MV-4-11 (cell line): ENCODE results near the gene UCP2.

Source experiments
- DNase-seq: peaks from one replicate; lab custom pipeline; 2025; lab: John Stamatoyannopoulos, UW

UCP2 gene

DNA sequence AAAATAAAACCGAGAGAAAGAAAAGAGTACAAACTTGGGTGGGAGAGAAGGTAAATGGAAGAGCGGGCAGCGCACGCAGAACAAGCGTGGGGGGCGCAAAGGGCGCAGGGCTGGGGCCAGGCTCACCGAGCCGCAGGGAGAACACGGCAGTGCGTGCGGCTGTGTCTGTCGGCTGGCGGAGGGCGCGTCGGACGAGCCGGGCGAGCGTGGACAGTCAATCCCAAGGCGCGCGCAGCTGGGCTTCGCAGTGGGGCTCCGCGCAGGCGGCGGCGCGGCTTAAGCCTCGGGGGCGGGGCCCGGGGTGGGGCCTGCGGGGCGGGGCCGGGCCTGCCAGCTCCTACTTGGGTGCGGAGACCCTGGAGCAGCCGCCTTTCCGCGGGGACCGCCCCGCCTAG, at the start of gene UCP2:
UCP2 (minus strand) TSS at position 249 of the 395 bp plus-strand sequence. CDS start 4,465 bp downstream, outside the sequence.
- peak; percentile 91 for DNase-seq

GRCh38 chr11:74030723-74031676, 48.4 kb upstream of the UCP2 start:
- no peak for DNase-seq

GRCh38 chr11:74025467-74026166, 43.0 kb upstream of the UCP2 start:
- peak; percentile 48 for DNase-seq

GRCh38 chr11:74024261-74025029, 41.8 kb upstream of the UCP2 start:
- DNase-seq, result peak; percentile 92

DNA sequence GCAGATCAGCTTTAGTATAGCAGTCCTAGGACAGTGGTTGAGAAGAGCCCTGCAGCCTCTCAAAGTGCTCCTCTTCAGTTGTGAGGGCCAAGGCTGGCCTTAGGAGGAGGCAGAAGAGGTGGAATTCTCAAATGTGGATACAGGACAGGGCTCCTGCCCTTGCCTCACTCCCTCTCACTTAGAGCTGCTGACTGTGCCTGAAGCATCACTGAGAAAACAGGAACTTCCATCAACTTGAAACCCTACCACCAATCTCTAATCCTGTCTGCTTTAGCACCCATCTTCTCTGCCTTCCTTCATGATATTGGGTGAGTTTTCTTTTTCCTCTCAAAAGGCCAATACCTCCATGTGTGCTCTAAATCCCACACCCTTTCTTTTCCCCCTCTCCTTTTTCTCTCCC, 40.6 kb upstream of the UCP2 start:
- DNase-seq, result peak; percentile 76

DNA sequence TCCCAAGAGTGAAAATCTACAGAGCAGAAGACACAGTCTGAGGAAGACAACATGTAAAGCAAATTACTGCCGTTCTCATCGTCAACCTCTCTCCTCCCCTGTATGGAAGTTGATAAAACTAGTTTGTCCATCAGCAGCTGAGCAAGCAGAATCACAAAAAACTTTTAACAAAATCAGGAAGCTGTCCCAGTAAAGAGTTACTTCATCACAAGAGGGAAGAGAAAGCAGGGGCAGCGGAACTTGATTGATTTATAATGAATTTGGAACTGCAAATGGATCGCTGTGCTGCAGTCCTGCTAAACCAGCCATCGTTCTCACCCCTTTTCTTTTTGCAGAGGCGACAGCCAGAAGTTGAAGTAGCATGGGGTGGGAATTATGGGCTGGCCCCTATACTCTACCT, 39.9 kb upstream of the UCP2 start:
- peak; percentile 87 for DNase-seq

GRCh38 chr11:74021998-74022397, 39.4 kb upstream of the UCP2 start:
- no peak for DNase-seq

DNA sequence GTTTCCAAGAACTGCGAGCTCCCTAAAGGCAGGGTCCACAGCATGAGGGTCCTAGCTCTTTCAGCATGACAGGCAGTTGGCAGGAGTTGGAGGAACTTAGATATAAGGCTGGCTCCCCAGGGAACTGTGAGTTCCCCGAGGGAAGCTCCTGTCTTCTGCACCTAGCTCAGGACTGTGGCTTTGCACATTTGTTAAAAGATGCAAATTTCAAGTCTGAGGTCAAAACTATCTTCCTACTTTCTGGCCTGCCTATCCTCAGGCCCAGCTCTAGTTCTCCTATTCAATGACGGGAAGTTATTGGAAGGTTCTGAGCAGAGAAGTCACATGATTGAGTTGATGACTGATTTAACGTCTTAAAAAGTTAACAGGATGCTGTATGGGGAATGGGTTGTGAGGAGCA, 37.9 kb upstream of the UCP2 start:
- peak; percentile 78 for DNase-seq

DNA sequence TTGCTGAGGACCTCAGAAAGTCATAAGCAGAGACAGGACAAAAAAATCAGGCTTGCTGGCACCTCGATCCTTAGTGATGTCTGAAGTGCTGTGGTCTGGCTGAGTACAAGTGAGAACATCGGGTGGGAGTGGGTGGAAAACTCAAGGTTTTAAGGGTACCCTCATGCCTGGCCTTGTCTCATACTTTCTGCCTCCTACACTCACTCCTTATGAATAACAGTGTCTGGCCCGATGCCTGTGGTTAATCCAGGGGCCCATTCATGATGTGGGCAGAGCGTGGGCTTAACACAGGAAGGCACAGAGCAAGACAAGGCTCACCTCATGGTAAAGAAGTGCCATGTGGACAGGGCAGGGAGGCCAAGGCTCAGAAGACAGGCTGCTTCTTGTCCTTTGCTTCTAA, 37.2 kb upstream of the UCP2 start:
- DNase-seq, result no peak

GRCh38 chr11:74019104-74019738, 36.6 kb upstream of the UCP2 start:
- peak; percentile 47 for DNase-seq

GRCh38 chr11:74018331-74019005, 35.8 kb upstream of the UCP2 start:
- DNase-seq, result peak; percentile 97

GRCh38 chr11:74017631-74018030, 35.0 kb upstream of the UCP2 start:
- no peak for DNase-seq

GRCh38 chr11:74015919-74016684, 33.5 kb upstream of the UCP2 start:
- DNase-seq, result no peak

GRCh38 chr11:74014880-74015279, 32.2 kb upstream of the UCP2 start:
- DNase-seq, result no peak

- no peak for DNase-seq
Observed at GRCh38 chr11:74013141-74013540, 30.5 kb upstream of the UCP2 start.

- no peak for DNase-seq
Observed at GRCh38 chr11:74012074-74012809, 29.6 kb upstream of the UCP2 start.

- no peak for DNase-seq
Observed at GRCh38 chr11:74011360-74012073, 28.9 kb upstream of the UCP2 start.

DNA sequence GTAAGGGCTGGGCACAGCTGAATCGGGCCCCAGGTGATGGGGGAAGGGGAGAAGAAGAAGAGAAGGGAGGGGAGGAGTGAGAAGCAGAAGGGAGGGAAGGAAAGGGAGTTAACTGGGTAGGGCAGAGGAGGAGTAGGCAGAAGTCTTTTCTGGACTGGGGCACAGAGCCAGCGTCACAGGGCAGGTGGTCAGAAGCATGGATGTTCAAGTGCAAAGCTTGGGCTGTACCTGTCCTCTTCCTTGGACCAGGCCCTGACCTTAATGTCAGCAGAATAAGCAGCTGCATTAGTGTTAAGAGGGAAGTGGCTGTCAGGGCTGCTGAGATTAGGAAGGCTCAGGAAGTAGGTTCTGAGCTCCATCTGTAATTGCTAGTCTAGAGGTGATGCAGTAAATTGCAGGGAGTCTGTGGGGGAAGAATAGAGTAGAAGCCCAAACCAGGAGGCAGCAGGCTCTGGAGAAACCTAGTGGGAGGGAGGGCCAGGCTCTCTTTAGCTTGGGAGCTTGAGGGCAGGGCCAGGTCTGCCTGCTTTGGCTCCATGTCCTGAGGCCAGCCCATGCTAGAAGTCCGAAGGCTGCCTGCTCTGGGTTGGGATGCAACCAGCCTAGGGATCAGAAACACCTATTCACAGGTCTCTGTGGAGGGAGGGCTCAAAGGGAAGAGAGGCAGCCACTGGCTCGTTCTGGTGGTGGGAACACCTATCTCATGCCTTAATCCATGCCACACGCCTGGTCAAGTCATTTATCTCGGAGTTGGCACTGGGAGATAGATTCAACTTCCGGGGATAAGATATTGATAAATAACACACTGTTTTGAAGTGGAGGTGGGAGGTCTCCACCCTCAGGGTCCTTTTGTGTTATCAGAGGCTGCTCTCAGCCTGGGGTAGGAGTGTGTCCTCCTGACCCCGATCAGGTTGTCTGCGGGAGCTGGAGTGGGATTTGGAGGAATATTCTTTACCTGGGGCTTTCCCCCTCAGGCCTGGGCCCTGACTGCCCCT, 28.0 kb upstream of the UCP2 start:
- no peak for DNase-seq
